Stomach (tissue), 9 donors: ENCODE data around the gene CRYBA1. TPM values are rescaled to one million over a fixed set of nuclear protein-coding genes. Genes with fewer than 3 reads are reported as not detected.
"Not testable (repeated sequence)": the region's sequence is repeated elsewhere in the genome, so short reads cannot be mapped to it uniquely, and the experiment has no call there.

Experiments
- DNase-seq, 2 donors: peaks; one replicate each; pipeline versions ENCODE4 v3.0.0 to v3.0.0-alpha.2; 2013 to 2019
- H3K27ac ChIP-seq, 5 donors: fragments of 200-600 bp in 4 of 5; sonication (generic) in 4 of 5; one replicate each; pipeline ENCODE4 v1.5.1; 2013 to 2019; ENCODE audit warnings: mild to moderate bottlenecking in 1 of 5, moderate library complexity in 1 of 5
- H3K27me3 ChIP-seq, 3 donors: fragments of 200-600 bp; sonication (generic); one replicate each; pipeline ENCODE4 v1.5.1; 2017 to 2019; ENCODE audit warnings: mixed run types in 1 of 3
- H3K36me3 ChIP-seq, 4 donors: fragments of 200-600 bp; sonication (generic); 1 replicate in 3 of 4; 2 replicates in 1 of 4; pipeline ENCODE4 v1.5.1; 2016 to 2019
- H3K4me1 ChIP-seq, 4 donors: fragments of 200-600 bp; sonication (generic); one replicate each; pipeline ENCODE4 v1.5.1; 2016 to 2019
- H3K4me3 ChIP-seq, 4 donors: fragments of 200-600 bp; sonication (generic) in 3 of 4; one replicate each; pipeline ENCODE4 v1.5.1; 2016 to 2019; ENCODE audit warnings: mild to moderate bottlenecking in 1 of 4
- H3K9me3 ChIP-seq, 4 donors: fragments of 200-600 bp; sonication (generic); one replicate each; pipeline ENCODE4 v1.5.1; 2016 to 2019
- CTCF ChIP-seq, 7 experiments: fragments of 450-650 bp in 4 of 7; fragments of 200-600 bp in 3 of 7; sonication (generic) in 3 of 7; IDR thresholded peaks; one replicate each; pipeline ENCODE4 v1.5.1; 2016 to 2019; ENCODE audit warnings: antibody characterized with exemption in 7 of 7, control low read depth in 2 of 7, mild to moderate bottlenecking in 1 of 7
- EP300 ChIP-seq: sonication (generic); formaldehyde crosslinking; IDR thresholded peaks from one replicate; pipeline ENCODE4 v1.6.1; 2017; ENCODE audit warnings: antibody characterized with exemption
- POLR2A ChIP-seq, 4 donors: fragments of 450-650 bp; IDR thresholded peaks; one replicate each; pipeline ENCODE4 v1.6.1; 2016; ENCODE audit warnings: antibody characterized with exemption in 4 of 4, control low read depth in 2 of 4, mild to moderate bottlenecking in 1 of 4, moderate library complexity in 1 of 4
- POLR2AphosphoS5 ChIP-seq, 3 donors: sonication (generic); formaldehyde crosslinking; IDR thresholded peaks; one replicate each; pipeline ENCODE4 v1.6.1; 2016; ENCODE audit warnings: antibody characterized with exemption in 3 of 3
- WGBS, 5 donors: extraction: QIAGEN DNeasy Blood & Tissue Kit in 3 of 5; methylation state at CpG; one replicate each; pipeline versions ENCODE4 v1.1.5 to v1.1.7; 2013 to 2018; 5-methylcytosine and 5-hydroxymethylcytosine counted together
- intact Hi-C: fragments of 100-400 bp; cut with DNase I; formaldehyde crosslinking; loops from one replicate; pipeline ENCODE4 v1.15.1; 2023; ENCODE audit warnings: low total_unique reads
- polyA plus RNA-seq, 3 donors: library from polyadenylated mRNA; stranded (reverse); fragments of 200-250 nt; gene quantifications; one replicate each; pipeline ENCODE4 v1.2.3, GENCODE V29; 2013
- total RNA-seq, 5 donors: library from RNA; depleted of rRNA; stranded (reverse); fragments of >200 nt; gene quantifications; one replicate each; pipeline versions ENCODE4 v1.1.0 to v1.2.3, GENCODE V29; 2014 to 2016
- donor health status: healthy with polysubstance abuse.
- donor health status: Bipolar disorder and iron deficiency.
- donor health status: healthy.

Gene CRYBA1
- total and polyA plus RNA-seq, 8 donors = not detected

GRCh38 chr17:29233301-29233700 is 13.4 kb upstream of the CRYBA1 start:
- no peaks in the 10 kb centered on the region for H3K4me1 ChIP-seq
- H3K9me3 ChIP-seq = no peaks in the 10 kb centered on the region
- no peaks in the 10 kb centered on the region for H3K36me3 ChIP-seq
- TF ChIP-seq POLR2AphosphoS5 (IDR thresholded peaks at IDR 0.05) (no peak), EP300 (no peak), CTCF (IDR thresholded peaks at IDR 0.05) (no peak), POLR2A (IDR thresholded peaks at IDR 0.05) (no peak)
- no peaks in the 10 kb centered on the region for H3K27me3 ChIP-seq
- intact Hi-C loops = no loop called here
- no peak for DNase-seq
- no peak overlapping the region for H3K27ac ChIP-seq
- no peak overlapping the region for H3K4me3 ChIP-seq
- WGBS, 5 donors = 39 to 64% (median 57%) methylated on average over 1 of the region's 1 CpG

- intact Hi-C loops, H3K36me3 ChIP-seq, H3K4me3 ChIP-seq, H3K27ac ChIP-seq, H3K9me3 ChIP-seq, H3K27me3 ChIP-seq, DNase-seq, H3K4me1 ChIP-seq: not testable (repeated sequence)
- WGBS, 5 donors = 91 to 96% (median 93%) methylated on average over 6 to 7 of the region's 7 CpGs
Observed at GRCh38 chr17:29234972-29235371, 11.7 kb upstream of the CRYBA1 start.

- no peak for TF ChIP-seq CTCF (IDR thresholded peaks at IDR 0.05)
- Histone ChIP-seq H3K4me3 (no peak overlapping the region), H3K27ac (no peak overlapping the region), H3K36me3 (no peaks in the 10 kb centered on the region), H3K27me3 (no peaks in the 10 kb centered on the region), H3K4me1 (peaks cover 0 to 1% (median 0%) of the 10 kb centered on the region in 4 donors), H3K9me3 (no peaks in the 10 kb centered on the region)
- intact Hi-C loops = no loop called here
- DNase-seq = no peak
- WGBS, 5 donors = 94 to 100% (median 98%) methylated on average over 3 of the region's 3 CpGs
Observed at GRCh38 chr17:29235904-29236303, 10.8 kb upstream of the CRYBA1 start.

GRCh38 chr17:29237476-29238132 is 9.1 kb upstream of the CRYBA1 start:
- no peaks in the 10 kb centered on the region for H3K27me3 ChIP-seq
- no peaks in the 10 kb centered on the region for H3K36me3 ChIP-seq
- H3K4me1 ChIP-seq = peaks cover 0 to 6% (median 6%) of the 10 kb centered on the region in 4 donors
- WGBS, 5 donors = 85 to 95% (median 92%) methylated on average over 3 of the region's 3 CpGs
- DNase-seq = no peak
- H3K27ac ChIP-seq = no peak overlapping the region
- H3K4me3 ChIP-seq = no peak overlapping the region
- TF ChIP-seq POLR2A (IDR thresholded peaks at IDR 0.05) = no peak
- TF ChIP-seq POLR2AphosphoS5 (IDR thresholded peaks at IDR 0.05) = no peak
- no peak for TF ChIP-seq EP300
- no peak for TF ChIP-seq CTCF (IDR thresholded peaks at IDR 0.05)
- no peaks in the 10 kb centered on the region for H3K9me3 ChIP-seq
- intact Hi-C loops = no loop called here

GRCh38 chr17:29238133-29238850 is 8.4 kb upstream of the CRYBA1 start:
- H3K9me3 ChIP-seq = no peaks in the 10 kb centered on the region
- H3K36me3 ChIP-seq = no peaks in the 10 kb centered on the region
- no peaks in the 10 kb centered on the region for H3K27me3 ChIP-seq
- WGBS, 5 donors = 86 to 90% (median 89%) methylated on average over 8 of the region's 8 CpGs
- H3K4me3 ChIP-seq = no peak overlapping the region
- TF ChIP-seq POLR2AphosphoS5 (IDR thresholded peaks at IDR 0.05) (no peak), CTCF (IDR thresholded peaks at IDR 0.05) (no peak), EP300 (no peak), POLR2A (IDR thresholded peaks at IDR 0.05) (no peak)
- H3K27ac ChIP-seq = no peak overlapping the region
- H3K4me1 ChIP-seq = peaks cover 0 to 6% (median 6%) of the 10 kb centered on the region in 4 donors
- DNase-seq = no peak
- intact Hi-C loops = no loop called here
